HL-60 (cell line): ENCODE data around the gene CBFA2T2.
"Not testable (repeated sequence)": the region's sequence is repeated elsewhere in the genome, so short reads cannot be mapped to it uniquely, and the experiment has no call there.

Experiments
- POLR2AphosphoS5 ChIP-seq: IDR thresholded peaks from 2 replicates; pipeline ENCODE4 v1.6.1; 2012; ENCODE audit warnings: low read depth
- TF ChIP-seq, protein P1 (sequence below): IDR thresholded peaks from one replicate; pipeline ENCODE4 v1.5.1; 2011; ENCODE audit warnings: low read length, control low read depth, inconsistent platforms; ENCODE audit not compliant: insufficient read depth

DNA sequence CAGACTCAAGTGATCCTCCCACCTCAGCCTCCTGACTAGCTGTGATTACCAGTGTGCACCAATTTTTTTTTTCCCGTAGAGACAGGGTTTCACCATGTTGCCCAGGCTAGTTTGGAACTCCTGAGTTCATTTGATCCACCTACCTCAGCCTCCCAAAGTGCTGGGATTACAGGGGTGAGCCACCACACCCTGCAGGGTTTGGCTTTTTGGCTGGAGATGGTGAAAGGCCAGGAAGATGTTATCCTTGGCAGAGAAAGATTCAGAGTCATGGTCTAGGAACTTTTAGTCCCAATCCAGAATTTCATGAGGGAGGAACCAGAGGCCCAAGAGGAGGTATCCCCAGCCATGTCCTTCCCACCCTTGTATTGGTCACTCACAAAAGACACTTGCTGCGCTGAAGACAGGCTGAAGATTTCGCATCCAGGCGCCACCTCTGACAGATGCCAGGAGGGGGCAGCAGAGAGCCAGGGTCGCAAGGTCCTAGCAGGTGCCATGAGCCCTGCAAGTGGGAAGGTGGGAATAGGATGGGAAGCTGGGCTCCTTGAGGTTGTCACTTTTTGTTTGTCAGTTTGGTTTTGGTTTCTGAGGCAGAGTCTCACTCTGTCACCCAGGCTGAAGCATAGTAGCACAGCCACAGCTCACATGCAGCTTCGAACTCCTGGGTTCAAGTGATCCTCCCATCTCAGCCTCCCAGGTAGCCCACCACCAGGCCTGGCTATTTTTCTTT is 32.8 kb upstream of the CBFA2T2 start:
- TF ChIP-seq, protein P1, sequence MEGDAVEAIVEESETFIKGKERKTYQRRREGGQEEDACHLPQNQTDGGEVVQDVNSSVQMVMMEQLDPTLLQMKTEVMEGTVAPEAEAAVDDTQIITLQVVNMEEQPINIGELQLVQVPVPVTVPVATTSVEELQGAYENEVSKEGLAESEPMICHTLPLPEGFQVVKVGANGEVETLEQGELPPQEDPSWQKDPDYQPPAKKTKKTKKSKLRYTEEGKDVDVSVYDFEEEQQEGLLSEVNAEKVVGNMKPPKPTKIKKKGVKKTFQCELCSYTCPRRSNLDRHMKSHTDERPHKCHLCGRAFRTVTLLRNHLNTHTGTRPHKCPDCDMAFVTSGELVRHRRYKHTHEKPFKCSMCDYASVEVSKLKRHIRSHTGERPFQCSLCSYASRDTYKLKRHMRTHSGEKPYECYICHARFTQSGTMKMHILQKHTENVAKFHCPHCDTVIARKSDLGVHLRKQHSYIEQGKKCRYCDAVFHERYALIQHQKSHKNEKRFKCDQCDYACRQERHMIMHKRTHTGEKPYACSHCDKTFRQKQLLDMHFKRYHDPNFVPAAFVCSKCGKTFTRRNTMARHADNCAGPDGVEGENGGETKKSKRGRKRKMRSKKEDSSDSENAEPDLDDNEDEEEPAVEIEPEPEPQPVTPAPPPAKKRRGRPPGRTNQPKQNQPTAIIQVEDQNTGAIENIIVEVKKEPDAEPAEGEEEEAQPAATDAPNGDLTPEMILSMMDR, result peak; percentile 91
- not testable (repeated sequence) for TF ChIP-seq POLR2AphosphoS5
